HG03354 (cell line): ENCODE results near the gene ARPC2.
"Not testable (repeated sequence)": the region's sequence is repeated elsewhere in the genome, so short reads cannot be mapped to it uniquely, and the experiment has no call there.

ENCODE experiments used
- ATAC-seq: cut with Tn5 transposase; IDR thresholded peaks from one replicate; pipeline ENCODE4 v1.9.1; 2021; ENCODE audit warnings: mild to moderate bottlenecking; ENCODE audit not compliant: unreplicated experiment, poor library complexity, severe bottlenecking

Gene ARPC2

GRCh38 chr2:218216674-218217359 is at the start of gene ARPC2:
ARPC2 (plus strand) TSS chr2:218217189; CDS start chr2:218217471, 282 bp downstream.
- peak; percentile 74 for ATAC-seq

DNA sequence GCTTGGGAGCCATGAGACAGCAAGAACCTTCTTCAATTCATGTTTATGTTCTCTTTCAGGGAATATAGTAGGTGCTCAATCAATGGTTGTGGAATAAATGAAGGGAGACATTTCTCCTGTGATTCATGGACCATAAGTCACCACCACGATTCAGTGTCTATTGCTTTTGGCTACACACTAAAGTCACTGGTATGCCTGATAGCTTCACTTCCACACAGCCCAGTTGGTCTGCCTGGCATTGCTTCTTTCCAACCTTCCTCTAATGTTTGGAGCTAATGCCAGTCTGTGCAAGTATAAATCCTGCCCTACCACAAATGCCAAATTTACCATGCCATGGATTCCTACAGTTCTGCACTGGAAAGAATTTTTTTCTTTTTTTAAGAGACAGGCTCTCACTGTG is 49.0 kb upstream of the ARPC2 start:
- ATAC-seq, result no peak

GRCh38 chr2:218168635-218169462 is 48.1 kb upstream of the ARPC2 start:
- no peak for ATAC-seq

DNA sequence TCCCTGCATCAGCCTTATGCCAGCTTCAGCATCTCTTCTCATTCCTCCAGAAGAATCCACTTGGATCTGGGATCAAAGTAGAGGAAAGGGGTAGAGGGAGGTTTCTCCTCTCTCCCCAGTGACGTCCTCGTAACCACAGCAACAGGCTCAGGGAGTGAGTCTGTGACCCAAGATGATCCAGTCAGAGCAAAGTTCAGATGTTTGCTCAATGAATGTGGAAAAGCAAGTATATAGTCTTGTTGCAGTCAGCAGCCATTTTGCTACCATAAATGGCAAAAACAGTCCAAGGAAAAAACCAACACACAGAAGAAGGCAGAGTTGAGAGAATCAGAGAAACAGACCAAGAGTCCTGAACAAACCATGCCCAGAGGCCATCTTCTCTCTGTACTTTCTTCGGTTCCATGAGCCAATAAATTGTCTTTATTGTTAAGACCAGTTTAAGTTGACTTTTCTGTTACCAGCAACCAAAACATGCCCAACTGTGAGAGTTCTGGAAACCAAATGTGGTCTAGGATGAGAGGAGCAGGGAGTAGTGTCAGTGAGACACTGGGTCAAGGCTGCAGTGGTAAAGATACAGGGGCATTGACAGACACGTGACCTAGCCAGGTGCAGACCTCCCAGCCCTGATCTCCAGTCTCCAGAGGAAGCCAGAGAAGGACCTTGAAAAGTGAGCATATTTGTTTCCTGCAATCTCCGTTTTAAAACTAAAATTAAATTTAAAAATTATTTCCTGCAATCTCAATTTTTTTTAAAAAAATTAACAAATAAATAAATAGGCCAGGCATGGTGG is 47.0 kb upstream of the ARPC2 start:
- no peak for ATAC-seq

GRCh38 chr2:218171744-218172143 is 45.2 kb upstream of the ARPC2 start:
- ATAC-seq, result not testable (repeated sequence)

- ATAC-seq, result no peak
These were observed 44.1 kb upstream of the ARPC2 start for GRCh38 chr2:218172845-218173244.

DNA sequence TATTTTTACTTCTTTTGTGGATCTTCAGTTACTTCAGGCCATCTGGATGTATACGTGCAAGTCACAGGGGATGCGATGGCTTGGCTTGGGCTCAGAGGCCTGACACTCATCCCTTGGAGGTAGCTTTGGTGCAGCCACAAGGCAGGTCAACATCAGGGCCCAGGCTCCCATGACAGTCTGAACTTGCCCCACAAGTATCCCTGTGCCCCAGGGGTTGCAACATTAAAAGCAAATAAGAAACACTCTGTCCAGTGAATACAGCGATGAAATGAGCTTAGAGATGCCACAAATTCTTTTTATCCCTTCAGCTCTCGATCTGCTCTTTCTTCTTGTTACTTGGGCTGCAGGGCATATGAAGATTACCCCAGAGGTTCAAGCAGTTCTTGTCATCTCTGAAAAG is 37.2 kb upstream of the ARPC2 start:
- no peak for ATAC-seq

- no peak for ATAC-seq
These were observed 36.4 kb upstream of the ARPC2 start for GRCh38 chr2:218180467-218181114.

DNA sequence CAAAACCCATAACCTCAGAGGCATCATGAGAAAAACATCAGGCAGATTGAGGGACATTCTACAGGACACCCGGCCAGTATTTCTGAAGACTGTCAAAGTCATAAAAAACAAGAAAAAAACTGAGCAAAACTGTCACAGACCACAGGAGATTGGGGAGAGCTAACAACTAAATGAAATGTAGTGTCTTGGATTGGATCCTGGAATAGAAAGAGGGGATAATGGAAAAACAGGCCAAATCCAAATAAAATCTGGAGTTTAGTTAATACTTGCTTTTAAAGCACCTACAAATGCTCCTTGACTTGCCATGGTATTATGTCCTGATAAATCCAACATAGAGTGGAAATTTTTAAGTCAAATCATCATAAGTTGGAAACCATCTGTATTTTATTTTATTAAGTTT is 32.7 kb upstream of the ARPC2 start:
- ATAC-seq, result no peak

DNA sequence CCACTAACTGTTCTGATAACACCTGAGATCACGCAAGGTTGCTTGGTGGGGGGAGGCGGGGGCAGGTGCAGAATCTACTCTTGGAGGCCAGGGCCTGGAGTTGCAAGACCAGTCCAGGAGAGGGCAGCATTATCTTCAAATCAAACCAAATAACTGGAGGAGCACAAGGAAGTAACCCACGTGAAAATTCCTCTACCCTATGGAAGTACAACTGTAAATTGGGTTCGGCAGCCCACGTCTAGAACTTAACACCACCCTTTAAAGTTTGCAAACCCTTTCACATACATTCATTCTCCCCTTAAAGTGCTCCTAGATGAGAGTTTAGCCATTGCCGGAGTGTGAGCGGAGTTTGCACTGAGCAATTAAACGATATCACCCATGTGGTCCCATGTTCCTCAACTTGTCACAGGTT is 30.6 kb upstream of the ARPC2 start:
- peak; percentile 69 for ATAC-seq

DNA sequence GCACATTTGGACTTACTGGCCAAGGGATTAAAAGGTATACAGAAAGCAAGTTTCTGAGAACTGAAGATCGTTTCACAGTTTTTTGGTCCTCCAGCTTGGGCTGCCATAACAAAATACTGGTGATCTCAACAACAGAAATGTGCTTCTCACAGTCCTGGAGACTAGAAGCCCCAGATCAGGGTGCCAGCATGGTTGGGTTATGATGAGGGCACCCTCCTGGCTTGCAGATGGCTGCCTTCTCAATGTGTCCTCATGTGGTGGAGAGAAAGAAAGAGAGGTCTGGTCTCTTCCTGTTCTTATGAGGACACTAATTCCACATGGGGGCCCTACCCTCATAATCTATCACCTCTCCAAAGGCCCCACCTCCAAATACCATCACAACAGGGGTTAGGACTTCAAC is 30.1 kb upstream of the ARPC2 start:
- ATAC-seq, result no peak

GRCh38 chr2:218187296-218188015 is 29.5 kb upstream of the ARPC2 start:
- ATAC-seq, result no peak

DNA sequence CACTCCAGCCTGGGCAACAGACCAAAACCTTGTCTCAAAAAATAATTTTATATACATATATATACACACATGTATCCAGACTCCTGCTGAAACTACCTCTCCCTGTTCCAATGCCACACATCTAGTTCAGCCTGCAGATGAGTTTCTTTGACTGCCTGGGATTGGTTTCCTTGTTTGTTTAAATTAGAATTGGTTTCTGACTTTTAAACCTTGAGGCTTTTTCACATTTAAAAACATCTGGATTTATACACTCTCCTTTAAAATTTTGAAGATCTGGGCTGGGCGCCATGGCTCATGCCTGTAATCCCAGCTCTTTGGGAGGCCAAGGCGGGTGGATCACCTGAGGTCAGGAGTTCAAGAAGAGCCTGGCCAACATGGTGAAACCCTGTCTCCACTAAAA is 28.5 kb upstream of the ARPC2 start:
- no peak for ATAC-seq

GRCh38 chr2:218192902-218193430 is 24.0 kb upstream of the ARPC2 start:
- no peak for ATAC-seq

GRCh38 chr2:218193701-218194100 is 23.3 kb upstream of the ARPC2 start:
- ATAC-seq, result no peak

DNA sequence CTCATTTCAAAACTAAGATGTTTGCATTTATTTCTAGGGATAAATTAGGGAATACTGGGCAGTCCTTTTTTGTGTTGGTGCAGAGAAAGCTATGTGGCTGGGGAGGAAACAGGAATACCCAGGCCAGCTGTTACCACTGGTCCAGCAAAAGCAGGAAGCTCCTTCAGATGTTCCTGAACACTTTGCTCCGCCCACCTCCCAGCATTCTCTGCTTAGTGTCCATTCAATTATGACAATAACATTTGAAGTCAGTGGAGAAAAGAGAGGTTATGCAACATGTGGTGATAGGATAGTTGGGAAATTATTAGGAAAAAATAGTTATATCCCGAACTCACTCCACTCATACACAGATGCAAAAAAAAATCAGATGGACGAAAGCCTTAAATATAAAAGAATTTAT is 22.1 kb upstream of the ARPC2 start:
- ATAC-seq, result no peak

DNA sequence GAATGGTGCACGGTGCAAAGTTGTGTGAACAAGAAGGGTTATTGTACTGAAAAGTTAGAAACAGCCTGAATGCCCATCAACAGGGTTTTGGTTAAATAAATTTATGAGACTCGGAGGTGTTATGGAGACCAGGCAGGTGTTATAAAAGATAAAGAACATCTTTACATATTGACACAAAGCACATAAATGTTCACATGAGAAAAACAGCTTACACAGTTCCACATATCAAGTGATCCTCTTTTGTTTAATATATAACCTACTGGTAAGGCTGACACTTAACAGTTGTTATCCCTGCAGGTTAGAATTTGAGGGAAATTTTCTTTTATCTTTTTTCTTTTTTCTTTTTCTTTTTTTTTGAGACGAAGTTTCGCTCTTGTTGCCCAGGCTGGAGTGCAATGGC is 20.0 kb upstream of the ARPC2 start:
- no peak for ATAC-seq

DNA sequence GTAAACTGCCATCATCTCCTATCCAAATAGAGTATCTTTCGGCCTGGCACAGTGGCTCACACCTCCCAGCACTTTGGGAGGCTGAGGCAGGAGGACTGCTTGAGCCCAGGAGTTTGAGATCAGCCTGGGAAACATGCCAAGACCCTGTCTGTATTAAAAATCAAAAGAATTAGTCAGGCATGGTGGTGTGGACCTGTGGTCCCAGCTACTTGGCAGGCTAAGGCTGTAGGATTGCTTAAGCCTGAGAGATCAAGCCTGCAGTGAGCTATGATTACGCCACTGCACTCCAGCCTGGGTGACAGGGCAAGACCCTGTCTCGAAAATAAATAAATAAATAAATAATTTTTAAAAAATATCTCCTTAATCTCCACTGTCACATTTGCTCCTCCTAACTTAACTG is 14.7 kb upstream of the ARPC2 start:
- ATAC-seq, result no peak

DNA sequence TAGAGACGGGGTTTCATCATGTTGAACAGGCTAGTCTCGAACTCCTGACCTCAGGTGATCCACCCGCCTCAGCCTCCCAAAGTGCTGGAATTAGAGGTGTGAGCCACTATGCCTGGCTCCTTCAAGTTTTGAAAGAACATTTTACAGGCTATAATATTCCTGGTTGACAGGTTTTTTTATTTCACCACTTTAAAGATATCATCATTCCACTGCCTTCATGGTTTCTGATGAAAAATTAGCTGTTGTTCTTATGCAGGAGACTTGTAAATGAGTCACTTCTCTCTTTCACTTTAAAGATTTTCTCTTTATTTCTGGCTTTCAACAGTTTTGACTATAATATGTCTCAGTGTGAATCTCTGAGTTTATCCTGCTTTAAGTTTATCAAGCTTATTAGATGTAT is 7.9 kb upstream of the ARPC2 start:
- ATAC-seq, result no peak
